Central memory CD4-positive, alpha-beta T cell (primary cell): ENCODE results near the gene OBP2A.

ENCODE experiments used
- DNase-seq: peaks from one replicate; pipeline ENCODE4 v3.0.0; 2022

Gene OBP2A

GRCh38 chr9:135580664-135581380 is 34.9 kb downstream of the OBP2A start:
- no peak for DNase-seq

- no peak for DNase-seq
Measured at GRCh38 chr9:135581636-135582426, 35.9 kb downstream of the OBP2A start.

GRCh38 chr9:135582541-135582940 is 36.6 kb downstream of the OBP2A start:
- DNase-seq: no peak

DNA sequence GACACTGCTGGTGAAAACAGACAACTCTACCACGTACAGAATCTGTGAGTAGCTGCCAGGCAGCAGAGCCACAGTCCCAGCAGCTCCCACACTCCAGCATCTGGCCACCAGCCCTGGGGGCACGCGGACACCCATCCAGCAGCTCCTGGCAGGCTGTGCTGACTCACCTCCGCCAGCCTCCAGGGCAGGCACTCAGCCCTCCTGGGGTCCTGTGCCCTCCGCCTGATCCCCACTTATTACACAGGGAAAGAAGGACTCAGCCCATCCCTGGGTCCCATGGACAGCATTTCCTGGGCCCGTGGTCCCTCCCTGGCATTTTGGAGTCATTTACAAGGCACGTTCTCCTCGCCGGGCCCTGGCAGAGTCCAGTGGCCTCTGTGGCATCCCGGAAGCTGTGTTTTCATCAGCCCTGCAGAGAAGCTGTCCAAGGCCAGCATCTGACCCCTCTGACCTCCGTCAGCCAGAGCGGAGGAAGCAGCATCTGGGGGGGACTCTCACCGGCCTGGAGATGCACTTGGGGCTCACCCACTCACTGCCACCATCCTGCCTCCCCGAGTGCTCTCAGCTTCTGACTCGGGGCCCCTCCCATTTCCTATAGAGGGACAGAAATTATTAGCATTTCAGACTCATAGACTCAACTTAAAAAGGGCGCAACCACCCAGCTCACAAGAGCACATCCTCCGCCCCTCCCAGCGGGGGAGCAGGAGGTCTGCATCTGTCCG is 37.2 kb downstream of the OBP2A start:
- DNase-seq: no peak

DNA sequence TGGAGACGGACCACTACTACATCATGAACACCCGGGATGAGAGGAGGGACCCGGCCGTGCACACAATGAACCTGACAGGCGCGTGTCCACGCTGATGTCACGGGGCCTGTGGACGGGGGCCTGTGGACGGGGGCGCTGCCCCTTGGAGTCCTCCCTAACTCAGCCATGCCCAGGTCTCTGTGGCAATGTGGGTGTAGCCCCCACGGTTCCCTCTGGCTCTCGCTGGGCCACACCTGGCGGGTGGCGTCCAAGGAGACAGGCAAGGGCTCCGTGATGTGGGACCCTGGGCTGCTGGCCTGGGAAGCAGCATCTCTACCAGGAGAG is 37.7 kb downstream of the OBP2A start:
- DNase-seq: no peak

DNA sequence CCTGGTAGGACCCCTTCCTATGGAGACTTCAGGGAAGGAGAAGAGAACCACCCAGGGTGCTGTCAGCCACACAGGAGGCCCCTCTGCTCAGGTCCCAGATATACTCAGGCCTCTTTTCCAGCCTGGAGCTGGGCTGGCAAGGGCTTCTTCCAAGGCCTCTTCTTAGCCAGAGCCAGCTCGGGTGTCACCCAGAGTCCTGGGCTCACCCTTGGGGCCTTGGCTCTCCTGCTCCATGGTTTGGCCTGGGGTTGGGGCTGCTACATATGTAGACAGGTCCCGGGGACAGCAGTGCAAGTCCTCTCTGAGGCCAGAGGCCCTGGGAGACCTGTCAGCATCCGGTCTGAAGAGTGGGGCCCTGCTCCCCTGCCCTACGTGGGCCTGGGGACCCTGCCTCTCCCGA is 38.4 kb downstream of the OBP2A start:
- DNase-seq: no peak

GRCh38 chr9:135584934-135585333 is 39.0 kb downstream of the OBP2A start:
- no peak for DNase-seq

GRCh38 chr9:135586601-135587109 is 40.7 kb downstream of the OBP2A start:
- no peak for DNase-seq

DNA sequence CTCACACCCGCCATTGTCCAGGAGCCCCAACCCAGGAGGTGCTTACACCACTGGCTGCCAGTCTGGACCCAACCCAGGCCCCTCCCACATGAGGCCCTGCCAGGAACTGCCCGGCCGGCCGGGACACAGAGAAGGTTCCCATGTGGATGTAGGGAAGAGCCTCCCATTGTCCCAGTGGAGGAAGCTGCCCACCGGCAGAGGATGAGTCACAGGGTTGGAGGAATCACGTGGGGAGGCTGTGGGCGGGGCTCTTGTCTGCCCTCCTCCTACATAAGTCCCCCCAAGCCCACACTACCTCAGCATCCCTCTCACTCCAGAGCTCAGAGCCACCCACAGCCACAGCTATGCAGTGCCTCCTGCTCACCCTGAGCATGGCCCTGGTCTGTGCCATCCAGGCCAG is 41.7 kb downstream of the OBP2A start:
- DNase-seq: no peak

DNA sequence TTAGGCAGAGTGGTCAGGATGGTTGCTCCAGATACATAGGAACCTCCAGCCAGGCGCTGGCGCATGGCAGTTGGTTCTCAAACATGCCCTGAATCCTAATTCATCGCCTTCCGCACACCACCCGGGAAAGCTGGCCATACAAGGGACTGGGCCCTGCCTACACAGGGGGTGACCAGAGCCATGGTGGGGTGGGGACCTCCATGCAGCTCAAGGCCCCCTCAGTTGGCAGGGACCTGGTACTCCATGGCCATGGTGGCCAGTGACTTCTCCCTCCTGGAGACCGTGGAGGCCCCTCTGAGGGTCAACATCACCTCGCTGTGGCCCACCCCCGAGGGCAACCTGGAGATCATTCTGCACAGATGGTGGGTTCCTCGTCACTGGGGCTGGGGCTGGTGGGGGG is 42.4 kb downstream of the OBP2A start:
- no peak for DNase-seq

GRCh38 chr9:135588886-135589595 is 43.1 kb downstream of the OBP2A start:
- DNase-seq: no peak

- DNase-seq: no peak
Measured at GRCh38 chr9:135589596-135590485, 43.9 kb downstream of the OBP2A start.

GRCh38 chr9:135590486-135591079 is 44.7 kb downstream of the OBP2A start:
- no peak for DNase-seq

DNA sequence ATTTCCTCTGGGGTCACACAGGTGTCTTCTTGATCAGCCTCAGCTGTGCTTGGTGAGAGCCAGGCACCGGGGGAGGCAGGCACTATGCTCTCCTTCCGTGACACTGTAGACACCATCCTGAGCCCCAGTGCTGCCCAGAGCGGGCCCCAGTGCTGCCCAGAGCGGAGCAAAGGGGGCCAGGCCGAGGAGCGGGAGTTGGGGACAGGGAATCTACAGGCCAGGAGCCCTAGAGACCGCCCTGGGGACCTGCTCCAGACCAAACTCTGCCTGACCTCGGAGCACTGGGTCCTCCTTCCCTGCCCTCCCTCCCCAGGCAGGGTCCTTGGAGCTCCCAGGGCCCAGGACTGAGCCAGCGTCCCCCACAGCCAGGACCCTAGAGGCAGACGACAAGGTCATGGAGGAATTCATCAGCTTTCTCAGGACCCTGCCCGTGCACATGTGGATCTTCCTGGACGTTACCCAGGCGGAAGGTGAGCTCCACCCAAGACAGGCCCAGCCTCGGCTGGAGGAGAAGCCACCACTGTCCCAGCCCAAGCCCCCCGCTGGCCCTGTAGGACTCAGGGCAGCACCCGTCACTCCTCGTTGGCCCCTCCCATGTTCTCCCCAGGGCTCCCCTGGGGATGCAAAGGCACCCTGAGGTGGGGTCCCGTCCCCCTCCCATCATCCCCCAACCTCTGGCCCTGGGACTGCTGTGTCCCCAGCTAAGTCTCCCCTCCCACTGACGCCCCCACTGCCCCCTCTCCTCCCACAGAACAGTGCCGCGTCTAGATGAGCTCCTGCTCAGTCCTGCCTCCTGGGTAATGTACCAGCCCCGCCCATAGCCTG is 45.8 kb downstream of the OBP2A start:
- no peak for DNase-seq

- DNase-seq: no peak
Measured at GRCh38 chr9:135592331-135592590, 46.3 kb downstream of the OBP2A start.

DNA sequence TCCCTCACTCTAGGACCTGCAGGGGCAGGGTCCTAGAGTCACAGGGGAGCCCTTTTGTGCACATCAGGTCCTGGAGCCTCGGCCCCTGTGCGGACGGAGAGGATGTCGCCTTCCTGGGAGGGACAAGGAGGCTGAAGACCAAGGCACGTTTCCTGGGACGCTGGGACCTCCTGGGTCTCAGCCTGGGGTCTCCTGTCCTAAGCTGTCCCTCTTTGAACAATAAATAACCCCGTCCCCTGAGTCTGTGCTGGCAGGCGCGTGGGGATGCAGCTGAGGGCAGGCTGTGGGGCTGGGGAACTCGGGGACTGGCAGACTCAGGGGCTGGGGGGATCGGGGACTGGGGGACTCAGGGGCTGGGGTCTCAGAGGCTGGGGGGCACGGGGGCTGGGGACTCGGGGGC is 46.7 kb downstream of the OBP2A start:
- DNase-seq: no peak

GRCh38 chr9:135596211-135596610 is 50.3 kb downstream of the OBP2A start:
- DNase-seq: no peak
